Posterior cingulate gyrus (tissue), 11 donors: Measurements from ENCODE around the gene EEIG2.
"Not testable (repeated sequence)": the region's sequence is repeated elsewhere in the genome, so short reads cannot be mapped to it uniquely, and the experiment has no call there.

Source experiments
- DNase-seq, 10 donors: peaks; one replicate each; pipeline versions ENCODE4 v3.0.0 to v3.0.0-alpha.2; 2020 to 2021; ENCODE audit warnings: mixed read lengths in 3 of 10
- intact Hi-C: fragments of 100-400 bp; cut with DNase I; formaldehyde crosslinking; loops from one replicate; pipeline ENCODE4 v1.15.1; 2023

Gene EEIG2

GRCh38 chr1:108559215-108560186, at the start of gene EEIG2:
EEIG2 (plus strand) TSS chr1:108560100; CDS start chr1:108560429, 329 bp downstream.
- intact Hi-C loops = loop anchor here (5.0 kb wide), 1 partner anchor 88 kb away; no protein-coding TSS in a partner anchor

GRCh38 chr1:108511764-108512163, 48.1 kb upstream of the EEIG2 start:
- intact Hi-C loops = loop anchor here (5.0 to 10.0 kb wide), 2 partner anchors 61 to 373 kb away; no protein-coding TSS in a partner anchor
- no peak for DNase-seq

More at GRCh38 chr1:108559215-108560186, at the start of gene EEIG2:
- DNase-seq = peak; percentile 69 to 97 (median 77)

GRCh38 chr1:108512239-108513043, 47.5 kb upstream of the EEIG2 start:
- intact Hi-C loops = loop anchor here (1.0 to 10.0 kb wide), 3 partner anchors 60 to 372 kb away; no protein-coding TSS in a partner anchor
- DNase-seq = no peak

GRCh38 chr1:108513044-108513415, 46.9 kb upstream of the EEIG2 start:
- intact Hi-C loops = loop anchor here (1.0 to 10.0 kb wide), 3 partner anchors 59 to 372 kb away; no protein-coding TSS in a partner anchor
- no peak for DNase-seq

- intact Hi-C loops = loop anchor here (1.0 to 10.0 kb wide), 3 partner anchors 58 to 371 kb away; no protein-coding TSS in a partner anchor
- not testable (repeated sequence) for DNase-seq
Measured at GRCh38 chr1:108513914-108514313, 46.0 kb upstream of the EEIG2 start.

- DNase-seq = not testable (repeated sequence)
- intact Hi-C loops = loop anchor here (10.0 kb wide), 1 partner anchor 367 kb away; no protein-coding TSS in a partner anchor
Measured at GRCh38 chr1:108517301-108517897, 42.5 kb upstream of the EEIG2 start.

- no peak for DNase-seq
- intact Hi-C loops = no loop called here
Measured at GRCh38 chr1:108521990-108522393, 37.9 kb upstream of the EEIG2 start.

GRCh38 chr1:108523829-108524228, 36.1 kb upstream of the EEIG2 start:
- intact Hi-C loops = no loop called here
- DNase-seq = no peak

GRCh38 chr1:108524676-108525075, 35.2 kb upstream of the EEIG2 start:
- DNase-seq = no peak
- intact Hi-C loops = no loop called here

GRCh38 chr1:108527135-108527534, 32.8 kb upstream of the EEIG2 start:
- no peak for DNase-seq
- intact Hi-C loops = no loop called here

GRCh38 chr1:108527837-108528236, 32.1 kb upstream of the EEIG2 start:
- DNase-seq = no peak
- intact Hi-C loops = no loop called here

GRCh38 chr1:108531444-108531843, 28.5 kb upstream of the EEIG2 start:
- DNase-seq = no peak
- intact Hi-C loops = no loop called here

- intact Hi-C loops = no loop called here
- DNase-seq = no peak
Measured at GRCh38 chr1:108532730-108533129, 27.2 kb upstream of the EEIG2 start.

GRCh38 chr1:108533351-108534083, 26.4 kb upstream of the EEIG2 start:
- intact Hi-C loops = no loop called here
- DNase-seq = no peak

- intact Hi-C loops = no loop called here
- DNase-seq = no peak
Measured at GRCh38 chr1:108534759-108535158, 25.1 kb upstream of the EEIG2 start.

- DNase-seq, intact Hi-C loops: not testable (repeated sequence)
Measured at GRCh38 chr1:108535315-108535897, 24.5 kb upstream of the EEIG2 start.

- intact Hi-C loops, DNase-seq: not testable (repeated sequence)
Measured at GRCh38 chr1:108536021-108536420, 23.9 kb upstream of the EEIG2 start.

GRCh38 chr1:108536791-108537190, 23.1 kb upstream of the EEIG2 start:
- DNase-seq, intact Hi-C loops: not testable (repeated sequence)

GRCh38 chr1:108537976-108538375, 21.9 kb upstream of the EEIG2 start:
- intact Hi-C loops = no loop called here
- DNase-seq = no peak
